Chondrocyte (in vitro differentiated cells): ENCODE data around the gene MACROH2A1. TPM values are rescaled to one million over a fixed set of nuclear protein-coding genes. Genes with fewer than 3 reads are reported as not detected.
A peak's percentile ranks its signal among the peaks of the same experiment; 100 is the strongest.

Experiments
- DNase-seq: peaks from one replicate; pipeline ENCODE4 v3.0.0; 2021; ENCODE audit warnings: mixed read lengths, low spot score
- H3K27ac Mint-ChIP-seq: one replicate; pipeline ENCODE4 v1.8.0; 2021; ENCODE audit warnings: mild to moderate bottlenecking, moderate library complexity, mixed read lengths; ENCODE audit not compliant: unreplicated experiment
- H3K27me3 Mint-ChIP-seq: 2 replicates; pipeline ENCODE4 v1.8.0; 2021; ENCODE audit warnings: low read depth, mixed read lengths
- H3K36me3 Mint-ChIP-seq: 2 replicates; pipeline ENCODE4 v1.8.0; 2021; ENCODE audit warnings: low read depth, mixed read lengths
- H3K4me1 Mint-ChIP-seq: 2 replicates; pipeline ENCODE4 v1.8.0; 2021; ENCODE audit warnings: low read depth, mild to moderate bottlenecking, mixed read lengths
- H3K4me3 Mint-ChIP-seq: one replicate; pipeline ENCODE4 v1.8.0; 2021; ENCODE audit warnings: mild to moderate bottlenecking, moderate library complexity, mixed read lengths; ENCODE audit not compliant: unreplicated experiment
- H3K9me3 Mint-ChIP-seq: 2 replicates; pipeline ENCODE4 v1.8.0; 2021; ENCODE audit warnings: low read depth, mixed read lengths
- CTCF ChIP-seq: fragments of 200-600 bp; sonication (generic); IDR thresholded peaks from 2 replicates; pipeline ENCODE4 v1.5.0; 2021; ENCODE audit warnings: antibody characterized with exemption, mild to moderate bottlenecking, moderate library complexity
- total RNA-seq: library from RNA; stranded (reverse); gene quantifications from 3 replicates; pipeline ENCODE4 v1.2.1, GENCODE V29; 2021

The MACROH2A1 gene
- total RNA-seq, 1 donor from 2014 or later: 100 TPM

- TF ChIP-seq CTCF: no peak
- Mint-ChIP-seq H3K27me3 (peaks cover 46% of the 10 kb centered on the region), H3K27ac (no peak overlapping the region), H3K4me1 (no peaks in the 10 kb centered on the region), H3K4me3 (no peak overlapping the region), H3K36me3 (peaks cover 8% of the 10 kb centered on the region), H3K9me3 (peaks cover 15% of the 10 kb centered on the region)
- DNase-seq: no peak
Measured at GRCh38 chr5:135422419-135422818, 23.4 kb upstream of the MACROH2A1 start.

GRCh38 chr5:135417083-135417482, 18.1 kb upstream of the MACROH2A1 start:
- Mint-ChIP-seq H3K36me3 (peaks cover 8% of the 10 kb centered on the region), H3K27me3 (peaks cover 67% of the 10 kb centered on the region), H3K27ac (no peak overlapping the region), H3K4me3 (no peak overlapping the region), H3K4me1 (no peaks in the 10 kb centered on the region), H3K9me3 (peaks cover 15% of the 10 kb centered on the region)
- TF ChIP-seq CTCF: no peak
- no peak for DNase-seq

DNA sequence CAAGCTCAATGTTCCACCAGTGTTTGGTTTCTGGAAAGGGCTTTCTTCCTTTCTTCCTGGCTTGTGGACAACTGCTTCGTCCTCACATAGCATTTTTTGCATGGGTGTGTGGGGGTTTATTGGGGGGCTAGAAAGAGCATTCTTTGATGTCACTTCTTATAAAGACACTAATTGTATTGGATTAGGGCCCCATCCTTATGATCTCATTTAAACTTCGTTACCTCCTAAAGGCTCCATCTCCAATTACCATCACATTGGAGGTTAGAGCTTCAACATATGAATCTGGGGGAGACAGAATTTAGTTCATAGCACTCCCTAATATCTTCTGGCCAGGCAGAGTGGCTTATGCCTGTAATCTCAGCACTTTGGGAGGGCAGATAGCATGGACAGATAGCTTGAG, 6.1 kb upstream of the MACROH2A1 start:
- no peak for TF ChIP-seq CTCF
- Mint-ChIP-seq H3K36me3 (no peaks in the 10 kb centered on the region), H3K9me3 (peaks cover 3% of the 10 kb centered on the region), H3K4me1 (peaks cover 5% of the 10 kb centered on the region), H3K27ac (no peak overlapping the region), H3K4me3 (no peak overlapping the region), H3K27me3 (peaks cover 12% of the 10 kb centered on the region)
- no peak for DNase-seq

DNA sequence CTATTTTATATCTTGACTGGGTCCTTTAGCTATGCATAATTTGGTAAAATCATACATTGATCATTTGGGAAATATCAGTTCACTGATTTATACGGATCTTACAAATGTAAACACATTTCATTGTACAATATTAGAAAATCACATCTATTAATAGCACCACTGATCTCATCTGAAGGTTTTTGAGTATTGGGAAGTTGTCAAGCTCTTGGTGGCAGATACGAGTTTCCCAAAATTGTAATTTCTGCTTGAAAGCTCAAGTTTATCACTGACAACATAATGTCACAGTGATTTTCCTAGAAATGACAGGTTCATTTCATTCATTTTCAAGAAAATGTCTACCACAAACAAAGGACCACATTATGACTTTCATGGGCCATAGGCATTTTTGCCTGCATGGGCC, 3.0 kb upstream of the MACROH2A1 start:
- Mint-ChIP-seq H3K4me1 (peaks cover 27% of the 10 kb centered on the region), H3K27me3 (peaks cover 4% of the 10 kb centered on the region), H3K36me3 (no peaks in the 10 kb centered on the region), H3K27ac (no peak overlapping the region), H3K4me3 (no peak overlapping the region), H3K9me3 (peaks cover 3% of the 10 kb centered on the region)
- TF ChIP-seq CTCF: no peak
- DNase-seq: no peak

- H3K36me3 Mint-ChIP-seq: no peaks in the 10 kb centered on the region
- no peak for TF ChIP-seq CTCF
- H3K4me1 Mint-ChIP-seq: peaks cover 38% of the 10 kb centered on the region
- peak overlapping the region; percentile 82 for H3K4me3 Mint-ChIP-seq
- peaks cover 3% of the 10 kb centered on the region for H3K27me3 Mint-ChIP-seq
- no peak for DNase-seq
- H3K9me3 Mint-ChIP-seq: peaks cover 3% of the 10 kb centered on the region
- H3K27ac Mint-ChIP-seq: no peak overlapping the region
Measured at GRCh38 chr5:135400866-135401265, 1.8 kb upstream of the MACROH2A1 start.
